Purkinje cell (primary cell): ENCODE measurements around the gene OR4K17. TPM values are rescaled to one million over a fixed set of nuclear protein-coding genes. Genes with fewer than 3 reads are reported as not detected.

ENCODE experiments used
- polyA plus RNA-seq: library from polyadenylated mRNA; unstranded; fragments of >200 nt; fragmentation: Nextera tagmentation; gene quantifications from 2 replicates; pipeline ENCODE4 v1.2.1, GENCODE V29; 2014

Gene OR4K17, protein sequence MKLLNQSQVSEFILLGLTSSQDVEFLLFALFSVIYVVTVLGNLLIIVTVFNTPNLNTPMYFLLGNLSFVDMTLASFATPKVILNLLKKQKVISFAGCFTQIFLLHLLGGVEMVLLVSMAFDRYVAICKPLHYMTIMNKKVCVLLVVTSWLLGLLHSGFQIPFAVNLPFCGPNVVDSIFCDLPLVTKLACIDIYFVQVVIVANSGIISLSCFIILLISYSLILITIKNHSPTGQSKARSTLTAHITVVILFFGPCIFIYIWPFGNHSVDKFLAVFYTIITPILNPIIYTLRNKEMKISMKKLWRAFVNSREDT
- polyA plus RNA-seq: not detected in 2 replicates

DNA sequence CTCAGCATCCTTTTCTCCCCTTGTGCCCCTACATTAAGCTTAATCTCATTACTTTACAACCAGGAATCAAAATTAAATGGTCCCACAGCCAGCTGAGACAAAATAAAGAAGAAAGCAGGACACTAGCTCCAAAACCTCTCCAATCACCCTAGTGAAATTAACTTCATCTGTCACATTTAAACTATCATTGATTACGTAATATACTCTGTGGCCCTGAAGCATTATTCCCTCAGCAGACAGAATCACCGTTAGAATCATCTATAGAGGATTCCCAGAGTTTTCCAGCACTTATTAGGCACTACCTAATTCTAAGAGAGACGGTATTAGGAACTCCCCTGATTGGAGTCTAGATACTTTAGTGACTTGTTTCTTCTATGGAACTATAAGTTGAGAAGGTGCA, at the start of gene OR4K17:
TSS of gene OR4K17 (plus strand) at position 302 of the 400 bp plus-strand sequence. CDS start 6,761 bp downstream, outside the sequence.

DNA sequence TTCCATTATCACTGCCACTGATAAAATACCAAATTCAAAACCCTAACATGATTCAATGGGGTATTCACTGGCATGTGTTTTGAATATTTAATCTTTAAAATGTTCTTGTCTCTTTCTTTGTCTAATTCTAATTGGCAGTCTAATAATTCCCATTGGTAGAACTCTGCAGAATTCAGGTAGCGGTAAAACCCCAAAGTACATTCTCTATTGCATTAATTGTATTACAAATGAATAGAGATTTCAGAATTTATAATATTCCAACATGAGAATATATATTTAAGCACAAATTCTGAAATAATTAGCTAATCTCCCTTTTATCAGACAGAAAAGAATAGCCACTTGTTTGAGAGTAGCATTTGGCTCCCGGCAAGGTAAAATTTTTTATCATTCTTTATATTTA, 28.0 kb downstream of the OR4K17 start, which contains the start of gene OR4N5:
TSS of gene OR4N5 (plus strand) at position 301 of the 400 bp plus-strand sequence. CDS start 4,916 bp downstream, outside the sequence.

Other genes with a start within 250 kb of the OR4K17 start
- not detected in 2 replicates for gene OR4K2, start 235.6 kb upstream of the OR4K17 start, polyA plus RNA-seq
- gene OR4K5, start 190.1 kb upstream of the OR4K17 start, polyA plus RNA-seq: not detected in 2 replicates
- gene OR4K1, start 179.8 kb upstream of the OR4K17 start, polyA plus RNA-seq: not detected in 2 replicates
- gene OR4K15, start 135.1 kb upstream of the OR4K17 start, polyA plus RNA-seq: not detected in 2 replicates
- gene OR4Q2, start 108.6 kb upstream of the OR4K17 start, polyA plus RNA-seq: not detected in 2 replicates
- gene OR4K14, start 91.4 kb upstream of the OR4K17 start, polyA plus RNA-seq: not detected in 2 replicates
- gene OR4K13, start 74.7 kb upstream of the OR4K17 start, polyA plus RNA-seq: not detected in 2 replicates
- not detected in 2 replicates for gene OR4L1, start 50.7 kb upstream of the OR4K17 start, polyA plus RNA-seq
- gene OR4N5, start 28.1 kb downstream of the OR4K17 start, polyA plus RNA-seq: not detected in 2 replicates
- gene OR11G2, start 80.2 kb downstream of the OR4K17 start, polyA plus RNA-seq: 0.10 TPM in 1 of 2 replicates, not detected in the other
- not detected in 2 replicates for gene OR11H6, start 113.0 kb downstream of the OR4K17 start, polyA plus RNA-seq
- not detected in 2 replicates for gene OR11H7, start 118.2 kb downstream of the OR4K17 start, polyA plus RNA-seq
- not detected in 2 replicates for gene OR11H4, start 128.5 kb downstream of the OR4K17 start, polyA plus RNA-seq
- 12.5 and 17.5 TPM in 2 replicates for gene TTC5, start 195.2 kb downstream of the OR4K17 start, polyA plus RNA-seq
- gene CCNB1IP1, start 222.5 kb downstream of the OR4K17 start, polyA plus RNA-seq: 14.0 and 27.9 TPM in 2 replicates
- gene PARP2, start 232.9 kb downstream of the OR4K17 start, polyA plus RNA-seq: 13.1 and 22.0 TPM in 2 replicates